GM20431 (cell line): Measurements from ENCODE around the gene NCAPH2.

Source experiments
- in situ Hi-C: fragments of 300-500 bp; cut with MseI, MboI; formaldehyde crosslinking; loops from one replicate; pipeline ENCODE4 v1.15.0; 2020; ENCODE audit warnings: low sequenced_read_pairs; ENCODE audit not compliant: unreplicated experiment

Gene NCAPH2

GRCh38 chr22:50473855-50474671 is 34.0 kb upstream of the NCAPH2 start:
- in situ Hi-C loops: no loop called here

GRCh38 chr22:50474710-50475651 is 33.0 kb upstream of the NCAPH2 start, which contains the start of gene SBF1:
Gene SBF1, minus strand, starts transcription at chr22:50475035. Its CDS starts 195 bp downstream, at chr22:50474840.
- in situ Hi-C loops: no loop called here

GRCh38 chr22:50475652-50476002 is 32.4 kb upstream of the NCAPH2 start:
- in situ Hi-C loops: no loop called here

- in situ Hi-C loops: no loop called here
Measured at GRCh38 chr22:50476868-50477267, 31.2 kb upstream of the NCAPH2 start.

- in situ Hi-C loops: no loop called here
Measured at GRCh38 chr22:50477923-50478322, 30.1 kb upstream of the NCAPH2 start.

- in situ Hi-C loops: no loop called here
Measured at GRCh38 chr22:50479721-50480120, 28.3 kb upstream of the NCAPH2 start.

- in situ Hi-C loops: no loop called here
Measured at GRCh38 chr22:50481045-50481439, 27.0 kb upstream of the NCAPH2 start.

GRCh38 chr22:50481440-50482106 is 26.5 kb upstream of the NCAPH2 start, which contains the start of gene ADM2:
Gene ADM2, plus strand, starts transcription at chr22:50481543. Its CDS starts 305 bp downstream, at chr22:50481848.
- in situ Hi-C loops: no loop called here

- in situ Hi-C loops: no loop called here
Measured at GRCh38 chr22:50482107-50483074, 25.6 kb upstream of the NCAPH2 start.

- in situ Hi-C loops: no loop called here
Measured at GRCh38 chr22:50483106-50483505, 24.9 kb upstream of the NCAPH2 start.

- in situ Hi-C loops: no loop called here
Measured at GRCh38 chr22:50483556-50483955, 24.5 kb upstream of the NCAPH2 start.

GRCh38 chr22:50483977-50484853 is 23.8 kb upstream of the NCAPH2 start:
- in situ Hi-C loops: no loop called here

GRCh38 chr22:50485221-50486131 is 22.5 kb upstream of the NCAPH2 start:
- in situ Hi-C loops: no loop called here

GRCh38 chr22:50486561-50487289 is 21.3 kb upstream of the NCAPH2 start, which contains the start of gene MIOX:
Gene MIOX, plus strand, starts transcription at chr22:50486859. Its CDS starts 39 bp downstream, at chr22:50486898.
- in situ Hi-C loops: no loop called here

GRCh38 chr22:50487290-50488005 is 20.6 kb upstream of the NCAPH2 start:
- in situ Hi-C loops: no loop called here
